H1 (cell line): ENCODE data around the gene SSTR3.

Experiments
- GABPA ChIP-seq: IDR thresholded peaks from 2 replicates; pipeline ENCODE4 v1.6.1; 2011; ENCODE audit warnings: mild to moderate bottlenecking, low read length, moderate library complexity, borderline replicate concordance; ENCODE audit not compliant: insufficient read depth
- JUND ChIP-seq: IDR thresholded peaks from 2 replicates; pipeline ENCODE4 v1.6.1; 2011; ENCODE audit warnings: mild to moderate bottlenecking, improper control_type of control experiment, low read length
- POLR2AphosphoS5 ChIP-seq: IDR thresholded peaks from 2 replicates; pipeline ENCODE4 v1.6.1; 2011; ENCODE audit warnings: low read depth, low read length
- RAD21 ChIP-seq, 2 experiments: IDR thresholded peaks in 1 of 2; conservative IDR thresholded peaks in 1 of 2; 2 replicates each; pipeline ENCODE4 v1.6.1; 2011; ENCODE audit warnings: low read depth in 2 of 2, low read length in 2 of 2, improper control_type of control experiment in 1 of 2, inconsistent platforms in 1 of 2, mild to moderate bottlenecking in 1 of 2, moderate library complexity in 1 of 2
- RXRA ChIP-seq: IDR thresholded peaks from 2 replicates; pipeline ENCODE4 v1.6.1; 2011; ENCODE audit warnings: low read depth, mild to moderate bottlenecking, low read length, moderate library complexity; ENCODE audit not compliant: insufficient read depth
- SIRT6 ChIP-seq: IDR thresholded peaks from one replicate; pipeline ENCODE4 v1.7.1; 2012; ENCODE audit warnings: low read length, inconsistent platforms
- TCF12 ChIP-seq: IDR thresholded peaks from 2 replicates; pipeline ENCODE4 v1.6.1; 2011; ENCODE audit warnings: low read depth, mild to moderate bottlenecking, low read length
- TF ChIP-seq, protein P1 (sequence below): IDR thresholded peaks from 2 replicates; pipeline ENCODE4 v1.6.1; 2012; ENCODE audit warnings: inconsistent platforms
- TF ChIP-seq, protein P2 (sequence below), 3 experiments: IDR thresholded peaks; 1 replicate in 2 of 3; 2 replicates in 1 of 3; pipeline versions ENCODE4 v1.5.1 to v1.6.1; 2011; ENCODE audit warnings: low read length in 3 of 3, mild to moderate bottlenecking in 3 of 3, inconsistent platforms in 2 of 3, low read depth in 1 of 3, moderate library complexity in 1 of 3; ENCODE audit not compliant: insufficient read depth in 1 of 3; ENCODE audit errors: control extremely low read depth in 1 of 3

DNA sequence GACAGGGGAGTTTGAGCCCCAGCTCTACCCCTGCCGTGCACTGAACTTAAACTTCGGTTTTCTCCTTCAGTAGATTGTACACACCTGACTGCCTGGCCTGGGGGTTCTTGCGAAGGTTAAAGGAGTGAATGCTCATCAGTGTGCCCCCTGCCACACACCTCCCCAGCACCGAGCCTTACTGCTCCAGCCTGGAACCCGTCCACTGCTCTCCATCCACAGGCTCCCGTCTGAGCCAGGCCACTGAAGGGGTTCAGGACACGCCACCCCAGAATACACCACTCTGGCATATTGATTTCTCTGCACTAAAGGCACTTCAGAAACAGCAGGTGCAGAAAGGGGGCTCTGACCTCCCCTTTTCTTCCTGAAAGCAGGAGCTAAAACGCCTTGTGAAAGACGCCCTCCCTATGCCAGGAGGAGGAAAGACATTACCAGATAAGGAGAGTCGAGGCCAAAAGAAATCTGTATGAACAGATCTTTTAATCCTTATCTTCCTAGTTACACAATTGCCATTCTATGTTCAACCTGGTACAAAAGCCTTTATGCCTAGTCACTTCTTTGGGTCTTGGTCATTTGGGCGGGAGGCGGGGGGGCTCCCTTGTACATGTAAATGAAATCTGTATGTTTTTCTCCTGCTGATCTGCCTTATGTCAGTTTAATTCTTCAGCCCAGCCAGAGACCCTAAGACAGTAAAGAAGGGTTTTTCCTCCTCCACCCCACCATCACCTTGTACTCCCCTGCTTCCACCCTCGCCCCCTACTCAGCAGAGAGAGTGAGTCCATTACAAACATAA lies 1.9 kb upstream of the SSTR3 start:
- TF ChIP-seq TCF12 (no peak), GABPA (no peak), RAD21 (IDR thresholded peaks at IDR 0.05 in 1 of 2, conservative IDR thresholded peaks at IDR 0.05 in 1 of 2; ENCODE audit: low read depth in 2 of 2, low read length in 2 of 2) (no peak), SIRT6 (no peak), RXRA (no peak), JUND (no peak), POLR2AphosphoS5 (no peak)
- TF ChIP-seq, protein P1, sequence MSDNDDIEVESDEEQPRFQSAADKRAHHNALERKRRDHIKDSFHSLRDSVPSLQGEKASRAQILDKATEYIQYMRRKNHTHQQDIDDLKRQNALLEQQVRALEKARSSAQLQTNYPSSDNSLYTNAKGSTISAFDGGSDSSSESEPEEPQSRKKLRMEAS: no peak
- TF ChIP-seq, protein P2, sequence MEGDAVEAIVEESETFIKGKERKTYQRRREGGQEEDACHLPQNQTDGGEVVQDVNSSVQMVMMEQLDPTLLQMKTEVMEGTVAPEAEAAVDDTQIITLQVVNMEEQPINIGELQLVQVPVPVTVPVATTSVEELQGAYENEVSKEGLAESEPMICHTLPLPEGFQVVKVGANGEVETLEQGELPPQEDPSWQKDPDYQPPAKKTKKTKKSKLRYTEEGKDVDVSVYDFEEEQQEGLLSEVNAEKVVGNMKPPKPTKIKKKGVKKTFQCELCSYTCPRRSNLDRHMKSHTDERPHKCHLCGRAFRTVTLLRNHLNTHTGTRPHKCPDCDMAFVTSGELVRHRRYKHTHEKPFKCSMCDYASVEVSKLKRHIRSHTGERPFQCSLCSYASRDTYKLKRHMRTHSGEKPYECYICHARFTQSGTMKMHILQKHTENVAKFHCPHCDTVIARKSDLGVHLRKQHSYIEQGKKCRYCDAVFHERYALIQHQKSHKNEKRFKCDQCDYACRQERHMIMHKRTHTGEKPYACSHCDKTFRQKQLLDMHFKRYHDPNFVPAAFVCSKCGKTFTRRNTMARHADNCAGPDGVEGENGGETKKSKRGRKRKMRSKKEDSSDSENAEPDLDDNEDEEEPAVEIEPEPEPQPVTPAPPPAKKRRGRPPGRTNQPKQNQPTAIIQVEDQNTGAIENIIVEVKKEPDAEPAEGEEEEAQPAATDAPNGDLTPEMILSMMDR (IDR thresholded peaks at IDR 0.05; ENCODE audit: control extremely low read depth in 1 of 3, insufficient read depth in 1 of 3, low read depth in 1 of 3, low read length in 3 of 3): no peak
